Amniotic stem cell (primary cell): ENCODE data around the gene CGNL1.
A peak's percentile ranks its signal among the peaks of the same experiment; 100 is the strongest.

ENCODE experiments used
- DNase-seq: peaks from one replicate; lab custom pipeline; 2025; lab: John Stamatoyannopoulos, UW

CGNL1 gene

GRCh38 chr15:57375827-57376695, at the start of gene CGNL1:
TSS of gene CGNL1 (plus strand) at chr15:57376505. CDS start at chr15:57438000, 61,495 bp downstream.
- DNase-seq = no peak

- DNase-seq = peak; percentile 89
Observed at GRCh38 chr15:57327985-57328471, 48.3 kb upstream of the CGNL1 start.

GRCh38 chr15:57328479-57328878, 47.8 kb upstream of the CGNL1 start:
- DNase-seq = no peak

- no peak for DNase-seq
Observed at GRCh38 chr15:57328897-57329296, 47.4 kb upstream of the CGNL1 start.

- no peak for DNase-seq
Observed at GRCh38 chr15:57329582-57330367, 46.5 kb upstream of the CGNL1 start.

GRCh38 chr15:57330619-57331340, 45.5 kb upstream of the CGNL1 start:
- no peak for DNase-seq

- no peak for DNase-seq
Observed at GRCh38 chr15:57332326-57332725, 44.0 kb upstream of the CGNL1 start.

GRCh38 chr15:57333487-57333886, 42.8 kb upstream of the CGNL1 start:
- no peak for DNase-seq

GRCh38 chr15:57334257-57334656, 42.0 kb upstream of the CGNL1 start:
- no peak for DNase-seq

- no peak for DNase-seq
Observed at GRCh38 chr15:57335293-57335715, 41.0 kb upstream of the CGNL1 start.

GRCh38 chr15:57335719-57336118, 40.6 kb upstream of the CGNL1 start:
- no peak for DNase-seq

GRCh38 chr15:57337868-57338411, 38.4 kb upstream of the CGNL1 start:
- no peak for DNase-seq

GRCh38 chr15:57339321-57339720, 37.0 kb upstream of the CGNL1 start:
- no peak for DNase-seq

- peak; percentile 25 for DNase-seq
Observed at GRCh38 chr15:57340682-57341259, 35.5 kb upstream of the CGNL1 start.

- no peak for DNase-seq
Observed at GRCh38 chr15:57343048-57343447, 33.3 kb upstream of the CGNL1 start.

- no peak for DNase-seq
Observed at GRCh38 chr15:57343498-57343897, 32.8 kb upstream of the CGNL1 start.

- DNase-seq = no peak
Observed at GRCh38 chr15:57344282-57344681, 32.0 kb upstream of the CGNL1 start.

GRCh38 chr15:57345584-57345983, 30.7 kb upstream of the CGNL1 start:
- no peak for DNase-seq

GRCh38 chr15:57348081-57348480, 28.2 kb upstream of the CGNL1 start:
- DNase-seq = no peak

- no peak for DNase-seq
Observed at GRCh38 chr15:57352535-57353316, 23.6 kb upstream of the CGNL1 start.

- no peak for DNase-seq
Observed at GRCh38 chr15:57353317-57353804, 22.9 kb upstream of the CGNL1 start.
